Stimulated activated CD8-positive, alpha-beta memory T cell treated with anti-CD3 and anti-CD28 coated beads, Interleukin-7, amount 100 ng/mL, for 4 hours (primary cell): ENCODE results near the gene PRKCZ.

ENCODE experiments used
- DNase-seq, 2 donors: peaks; one replicate each; pipeline ENCODE4 v3.0.0-alpha.2; 2020; ENCODE audit warnings: low read depth in 2 of 2

PRKCZ gene

DNA sequence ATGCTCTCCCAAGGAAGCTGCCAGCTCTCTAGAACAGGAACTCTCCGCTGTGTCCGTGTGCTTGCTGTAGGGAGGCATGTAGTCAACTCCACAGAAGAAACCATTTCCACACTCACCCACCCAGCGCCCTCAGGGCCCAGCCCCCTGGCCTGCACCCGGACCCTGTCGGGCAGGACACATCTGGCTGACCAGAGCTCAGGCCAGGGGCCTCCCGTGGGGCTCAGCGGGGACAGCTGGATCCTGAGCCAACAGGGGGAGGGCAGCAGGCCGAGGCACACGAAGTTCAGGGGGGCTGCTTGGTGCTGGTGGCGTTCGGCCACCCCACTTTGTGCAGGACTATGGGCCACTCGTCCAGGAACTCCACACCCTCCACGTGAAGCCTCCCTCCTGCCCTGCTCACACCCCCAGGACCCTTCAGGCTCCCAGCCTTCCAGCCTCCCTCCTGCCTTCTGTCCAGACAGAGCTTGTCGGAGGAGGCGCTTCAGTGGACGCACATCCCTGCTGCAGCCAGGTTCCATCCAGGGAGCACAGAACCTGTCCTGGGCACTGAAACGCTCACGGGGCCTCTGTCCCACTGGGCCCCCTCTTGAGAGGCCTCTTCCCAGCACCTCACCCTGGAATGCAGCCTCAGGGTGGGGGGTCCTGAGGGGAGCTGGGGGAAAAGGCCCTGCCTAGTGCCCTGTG lies 159.3 kb downstream of the PRKCZ start:
- DNase-seq = no peak

DNA sequence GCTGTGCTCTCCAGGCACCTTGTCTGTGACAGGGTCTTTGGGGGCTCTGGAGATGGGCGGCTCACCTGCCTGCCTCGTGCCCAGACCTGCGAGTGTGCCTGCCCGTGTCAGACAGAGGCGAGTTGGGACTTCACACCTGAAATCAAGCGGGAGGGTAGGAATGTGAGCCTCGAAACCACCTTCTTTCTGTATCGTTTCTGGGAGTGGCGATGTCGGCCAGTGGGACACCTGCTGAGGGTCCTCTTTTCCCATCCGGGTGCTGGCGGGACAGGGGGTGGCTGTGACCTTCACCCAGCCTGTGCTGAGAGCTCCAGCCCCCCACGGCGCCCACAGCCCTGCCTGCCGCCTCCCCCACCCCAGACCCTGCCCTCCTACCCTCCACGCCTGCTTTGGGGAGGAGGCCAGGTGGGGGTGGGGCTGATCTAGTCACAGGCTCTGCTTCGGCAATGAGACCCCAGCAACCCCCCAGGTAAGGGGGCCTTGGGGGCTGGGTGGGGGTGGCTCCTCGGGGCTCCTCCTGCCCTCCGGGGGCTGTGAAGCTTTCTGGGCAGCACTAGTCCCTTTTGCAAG lies 160.0 kb downstream of the PRKCZ start:
- DNase-seq = no peak

DNA sequence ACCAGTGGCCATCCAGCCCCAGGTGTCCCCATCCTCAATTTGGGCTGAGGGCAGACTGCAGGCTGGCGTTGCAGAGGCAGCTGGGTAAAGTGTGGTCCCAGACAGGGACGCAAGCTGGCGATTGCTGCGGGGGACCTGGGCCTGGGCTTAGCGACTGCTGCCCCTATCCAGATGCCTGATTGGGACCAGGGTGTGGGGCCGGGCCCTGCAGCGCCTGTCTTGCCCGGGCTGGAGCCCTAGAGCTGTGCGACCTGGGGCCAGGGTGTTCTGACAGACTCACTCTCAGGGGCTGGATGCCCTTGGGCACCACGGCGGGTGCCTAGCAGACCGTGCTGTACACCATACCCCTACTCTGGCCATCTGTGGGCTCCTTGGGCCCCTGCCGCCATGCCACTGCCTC lies 160.6 kb downstream of the PRKCZ start:
- DNase-seq = no peak

DNA sequence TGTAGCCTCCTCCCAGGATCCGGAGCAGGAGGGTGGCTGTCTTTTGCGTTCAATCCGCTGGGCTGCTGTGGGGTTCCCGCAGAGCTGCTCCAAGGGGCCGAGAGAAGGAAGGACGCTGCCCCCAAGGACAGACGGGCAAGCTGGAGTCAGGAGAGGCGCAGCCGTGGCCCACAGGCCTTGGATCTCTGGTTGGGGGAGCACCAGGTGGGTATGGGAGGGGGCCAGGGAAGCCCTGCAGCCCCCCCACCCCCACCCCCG lies 162.0 kb downstream of the PRKCZ start:
- DNase-seq = no peak

- DNase-seq = peak in 1 of 2 donors; percentile 46
These were observed 162.6 kb downstream of the PRKCZ start for GRCh38 chr1:2212532-2213491.

DNA sequence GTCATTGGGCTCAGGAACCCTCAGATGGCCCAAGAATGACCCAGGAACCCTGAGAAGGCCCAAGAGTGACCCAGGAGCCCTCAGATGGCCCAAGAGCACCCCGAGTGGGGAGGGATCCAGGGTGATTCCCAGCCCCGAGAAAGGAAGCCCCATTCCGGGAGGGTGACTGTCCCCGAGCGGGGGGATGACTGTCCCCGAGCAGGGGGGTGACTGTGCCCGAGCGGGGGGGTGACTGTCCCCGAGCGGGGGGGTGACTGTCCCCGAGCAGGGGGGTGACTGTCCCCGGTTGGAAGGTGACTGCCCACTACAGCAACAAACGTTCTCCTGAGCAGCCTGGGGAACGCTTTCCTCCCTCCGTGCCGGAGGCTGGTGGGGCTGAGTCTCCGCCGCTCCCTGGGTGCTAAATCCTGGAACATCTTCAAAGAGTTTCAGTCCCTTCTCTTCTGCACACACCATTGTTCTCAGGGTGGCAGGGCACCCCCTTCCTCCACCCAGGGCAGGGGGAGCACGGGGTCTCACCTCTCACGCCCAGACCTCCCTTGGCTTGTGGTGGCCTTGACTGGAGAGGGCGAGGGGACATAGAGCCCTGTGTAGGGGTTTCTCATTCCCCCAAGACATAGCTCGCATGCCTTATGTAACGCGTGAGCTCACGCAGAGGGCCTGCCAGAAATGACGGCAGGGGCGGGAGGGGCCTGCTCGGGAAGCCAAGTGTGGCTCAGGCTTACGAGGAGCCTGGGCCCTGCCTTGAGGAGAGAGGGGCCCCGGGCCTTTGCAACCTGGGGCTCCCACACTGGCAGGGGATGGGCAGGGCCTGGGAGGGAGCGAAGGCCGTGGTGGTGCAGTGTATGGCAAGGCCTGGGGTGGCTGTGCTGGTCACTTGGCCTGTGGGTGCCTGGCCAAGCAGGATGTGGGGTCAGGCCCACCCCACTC lies 163.6 kb downstream of the PRKCZ start:
- no peak for DNase-seq

DNA sequence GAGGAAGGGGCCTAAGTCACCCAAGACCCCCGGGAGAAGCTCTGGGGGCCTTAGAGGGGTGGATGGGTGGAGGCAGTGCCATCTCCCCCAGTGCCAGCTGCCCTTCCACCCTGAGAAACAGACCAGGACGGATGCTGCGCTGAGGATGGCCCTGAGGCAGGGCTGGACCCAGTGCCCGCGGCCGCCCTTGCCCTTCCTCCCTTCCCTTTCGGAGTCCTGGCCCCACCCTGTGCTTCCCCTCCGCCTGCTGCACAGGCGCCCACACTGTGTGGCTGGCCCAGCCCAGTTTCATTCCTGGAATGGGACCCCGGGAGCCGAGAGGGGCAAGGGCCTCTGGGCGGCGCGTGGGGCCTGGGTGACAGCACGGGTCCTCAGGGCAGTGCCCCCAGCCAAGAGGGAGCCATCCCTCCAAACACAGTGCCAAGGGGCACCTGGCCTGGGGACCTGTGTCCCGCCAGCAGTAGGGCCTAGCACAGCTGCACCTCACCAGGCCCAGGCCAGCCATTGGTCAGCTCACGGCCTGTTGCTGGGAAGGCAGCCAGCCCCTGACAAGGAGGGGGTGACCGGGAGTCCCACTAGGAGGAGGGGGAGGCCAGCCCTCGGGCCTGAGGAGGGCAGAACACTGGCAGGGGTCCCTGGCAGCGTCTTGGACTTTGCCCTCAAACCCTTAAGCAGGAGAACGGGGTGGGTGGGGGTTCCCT lies 164.5 kb downstream of the PRKCZ start:
- DNase-seq = no peak

DNA sequence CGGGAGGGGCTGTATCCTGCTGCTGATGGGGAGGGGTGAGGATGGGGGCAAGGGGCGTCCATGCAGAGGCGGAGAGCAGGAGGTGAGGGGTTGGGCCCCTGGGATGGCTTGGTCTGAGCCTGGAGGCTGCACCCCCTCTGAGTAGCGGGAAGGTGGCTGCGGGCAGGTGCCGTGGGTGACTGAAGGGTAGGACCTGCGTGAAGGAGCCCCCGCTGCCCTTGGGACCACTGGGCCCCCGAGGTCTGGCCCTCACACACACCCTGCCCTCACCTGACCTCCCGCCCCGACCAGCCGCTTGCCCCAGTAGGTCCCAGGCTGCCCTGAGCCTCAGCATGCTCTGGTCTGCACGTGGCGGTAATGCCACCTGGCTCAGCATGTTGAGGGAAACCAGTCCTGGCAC lies 165.1 kb downstream of the PRKCZ start:
- DNase-seq = no peak

GRCh38 chr1:2215909-2216766 lies 165.9 kb downstream of the PRKCZ start:
- no peak for DNase-seq

GRCh38 chr1:2216767-2217058 lies 166.5 kb downstream of the PRKCZ start:
- no peak for DNase-seq

DNA sequence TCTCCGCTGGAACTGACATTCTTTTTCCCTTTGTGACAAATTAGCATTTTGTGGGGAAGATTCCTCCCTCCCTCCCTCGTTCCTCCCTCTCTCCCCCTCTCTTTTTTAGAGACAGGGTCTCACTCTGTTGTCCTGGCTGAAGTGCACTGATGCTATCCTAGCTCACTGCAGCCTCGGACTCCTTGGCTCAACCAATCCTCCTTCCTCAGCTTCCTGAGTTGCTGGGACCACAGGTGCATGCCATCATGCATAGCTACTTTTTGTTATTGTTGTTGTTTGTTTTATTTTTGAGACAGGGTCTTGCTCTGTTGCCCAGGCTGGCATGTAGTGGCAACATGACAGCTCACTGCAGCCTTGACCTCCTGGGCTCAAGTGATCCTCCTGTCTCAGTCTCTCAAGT lies 171.1 kb downstream of the PRKCZ start:
- no peak for DNase-seq

DNA sequence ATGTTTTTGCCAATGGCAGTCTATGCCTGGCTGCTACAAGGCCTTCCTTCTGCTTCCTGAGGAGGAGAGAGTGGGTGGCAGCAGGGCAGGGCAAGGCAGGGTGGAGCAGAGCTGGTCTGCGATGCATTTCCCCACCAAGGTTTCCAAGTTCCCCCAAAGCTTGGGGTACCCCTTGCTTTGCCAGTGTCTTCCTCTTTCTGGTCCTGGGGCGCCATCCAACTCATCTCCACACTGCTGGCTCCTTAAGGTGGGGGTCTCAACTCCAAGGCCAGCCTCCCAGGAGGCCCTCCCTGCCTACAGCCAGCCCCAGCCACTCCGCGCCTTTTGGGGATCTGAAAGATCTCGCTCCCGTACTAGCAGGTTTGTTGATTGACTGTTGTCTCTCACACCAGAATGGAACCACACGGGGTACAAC lies 174.0 kb downstream of the PRKCZ start:
- DNase-seq = no peak

GRCh38 chr1:2224631-2225428 lies 174.6 kb downstream of the PRKCZ start:
- no peak for DNase-seq

DNA sequence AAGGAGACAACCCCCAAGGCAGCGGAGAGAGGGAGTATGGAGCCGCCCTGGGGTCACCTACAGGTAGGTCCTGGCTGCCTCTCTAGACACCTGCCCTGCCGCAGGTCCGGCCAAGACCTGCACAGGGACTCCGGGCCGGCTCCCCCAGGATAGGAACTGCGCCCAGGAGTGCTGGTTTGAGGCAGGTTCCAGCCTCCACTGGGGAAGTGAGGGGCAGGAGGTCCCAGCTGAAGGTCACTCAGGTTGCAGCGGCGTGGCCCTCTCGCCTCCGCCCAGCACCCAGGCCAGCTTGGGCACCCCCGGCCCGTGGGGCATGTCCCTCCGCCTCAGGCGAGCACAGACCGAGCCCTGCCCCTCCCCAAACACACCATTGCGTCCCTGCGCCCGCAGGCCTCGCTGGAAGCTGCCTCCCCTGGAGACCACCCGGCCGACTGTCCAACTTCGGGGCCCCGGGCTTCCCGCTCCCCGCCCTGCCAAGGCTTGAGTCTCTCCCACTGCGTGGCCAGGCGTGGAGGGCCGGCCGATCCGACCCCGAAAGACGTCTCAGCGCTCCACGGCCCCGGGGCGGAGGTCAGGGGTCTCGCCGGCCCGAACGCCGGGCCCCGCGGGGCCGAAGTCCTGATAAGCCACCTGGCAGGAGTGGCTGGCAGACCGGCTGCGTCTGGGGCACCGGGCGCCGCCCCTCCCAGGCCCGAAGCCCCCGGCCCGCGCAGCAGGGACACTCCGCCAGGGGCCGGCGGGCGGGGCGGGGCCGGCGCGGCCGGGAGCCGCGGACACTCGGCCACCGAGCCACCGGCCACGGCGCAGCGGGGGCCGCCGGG lies 176.5 kb downstream of the PRKCZ start:
- DNase-seq = no peak

DNA sequence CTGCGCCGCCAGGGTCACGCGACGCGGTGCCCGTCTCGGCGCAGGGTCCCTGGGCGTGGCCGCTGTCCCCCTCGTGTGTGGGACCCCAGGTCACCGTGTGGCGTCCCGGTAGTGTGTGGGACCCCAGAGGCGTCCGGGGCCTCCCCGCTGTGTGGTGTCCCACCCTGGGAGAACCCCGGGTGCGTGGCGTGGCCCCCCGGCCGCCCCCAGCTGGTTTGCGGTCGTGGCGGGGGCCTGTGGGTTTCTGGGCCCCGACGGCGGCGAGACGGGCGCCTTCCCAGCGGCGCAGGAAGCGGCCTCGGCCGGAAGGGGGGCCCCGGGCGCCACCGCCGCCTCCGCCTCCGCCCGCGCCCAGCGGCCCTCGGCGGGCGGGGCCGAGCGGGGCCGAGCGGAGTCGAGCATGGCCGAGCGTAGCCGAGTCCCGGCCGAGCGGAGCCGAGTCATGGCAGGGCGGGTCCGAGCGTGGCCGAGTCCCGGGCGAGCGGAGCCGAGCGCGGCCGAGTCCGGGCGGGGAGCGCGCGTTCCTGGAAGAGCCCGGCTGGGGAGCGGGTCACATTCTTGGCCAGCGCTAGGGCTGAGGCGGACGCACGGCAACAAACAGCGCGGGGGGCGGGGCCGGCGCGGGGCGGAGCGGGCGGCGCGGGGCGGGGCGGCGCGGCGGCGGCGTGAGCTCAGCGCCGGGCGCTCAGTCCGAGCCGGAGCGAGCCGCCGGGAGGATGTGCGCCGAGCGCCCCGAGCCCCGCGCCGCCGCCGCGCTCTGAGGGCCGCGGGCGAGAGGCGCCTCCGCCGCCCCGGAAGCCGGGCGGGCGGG lies 177.3 kb downstream of the PRKCZ start:
- DNase-seq = peak; percentile 79 to 91

DNA sequence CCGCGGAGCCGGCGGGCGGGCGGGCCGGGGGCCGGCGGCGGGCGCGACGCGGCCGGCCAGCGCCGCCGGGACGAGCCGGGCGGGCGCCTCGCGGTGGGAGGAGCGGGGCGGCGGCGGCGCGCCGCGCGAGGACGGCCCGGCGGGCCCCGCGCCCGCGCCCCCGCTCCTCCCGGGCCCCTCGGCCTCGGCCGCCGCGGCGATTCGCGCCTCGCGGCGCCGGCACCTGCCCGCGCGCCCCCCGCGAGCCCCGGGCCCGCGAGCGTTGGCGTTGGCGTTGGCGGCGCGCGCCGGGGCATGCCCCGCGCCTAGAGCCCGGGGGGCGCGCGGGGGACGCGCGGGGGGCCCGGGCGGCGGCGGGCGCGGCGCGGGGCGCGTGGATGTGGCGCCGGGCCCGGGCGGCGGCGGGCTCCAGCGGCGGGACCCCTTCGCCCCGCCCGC lies 178.0 kb downstream of the PRKCZ start, which contains the start of gene SKI:
SKI (plus strand) TSS at position 163 of the 438 bp plus-strand sequence. CDS start 448 bp downstream, outside the sequence.
- no peak for DNase-seq

GRCh38 chr1:2228694-2229036 lies 178.5 kb downstream of the PRKCZ start:
- peak in 1 of 2 donors; percentile 28 for DNase-seq
